Body of pancreas (tissue), 4 donors: Measurements from ENCODE around the gene SIPA1L3.

ENCODE experiments used
- CTCF ChIP-seq, 7 experiments: fragments of 450-650 bp in 4 of 7; fragments of 200-600 bp in 3 of 7; sonication (generic) in 3 of 7; IDR thresholded peaks; one replicate each; pipeline ENCODE4 v1.5.1; 2016 to 2019; ENCODE audit warnings: antibody characterized with exemption in 7 of 7
- POLR2A ChIP-seq, 3 donors: fragments of 450-650 bp; IDR thresholded peaks; one replicate each; pipeline ENCODE4 v1.6.1; 2016; ENCODE audit warnings: antibody characterized with exemption in 3 of 3, mild to moderate bottlenecking in 2 of 3

- TF ChIP-seq CTCF (IDR thresholded peaks at IDR 0.05) = no peak
- TF ChIP-seq POLR2A (IDR thresholded peaks at IDR 0.05) = no peak
These were observed 223.4 kb downstream of the SIPA1L3 start for GRCh38 chr19:38130399-38130798.
